ENCODE measurements around the gene CTBP2. TPM values are rescaled to one million over a fixed set of nuclear protein-coding genes. Genes with fewer than 3 reads are reported as not detected.

The CTBP2 gene
- total RNA-seq, 1 experiment from 2014 or later, result 78.7 TPM

DNA sequence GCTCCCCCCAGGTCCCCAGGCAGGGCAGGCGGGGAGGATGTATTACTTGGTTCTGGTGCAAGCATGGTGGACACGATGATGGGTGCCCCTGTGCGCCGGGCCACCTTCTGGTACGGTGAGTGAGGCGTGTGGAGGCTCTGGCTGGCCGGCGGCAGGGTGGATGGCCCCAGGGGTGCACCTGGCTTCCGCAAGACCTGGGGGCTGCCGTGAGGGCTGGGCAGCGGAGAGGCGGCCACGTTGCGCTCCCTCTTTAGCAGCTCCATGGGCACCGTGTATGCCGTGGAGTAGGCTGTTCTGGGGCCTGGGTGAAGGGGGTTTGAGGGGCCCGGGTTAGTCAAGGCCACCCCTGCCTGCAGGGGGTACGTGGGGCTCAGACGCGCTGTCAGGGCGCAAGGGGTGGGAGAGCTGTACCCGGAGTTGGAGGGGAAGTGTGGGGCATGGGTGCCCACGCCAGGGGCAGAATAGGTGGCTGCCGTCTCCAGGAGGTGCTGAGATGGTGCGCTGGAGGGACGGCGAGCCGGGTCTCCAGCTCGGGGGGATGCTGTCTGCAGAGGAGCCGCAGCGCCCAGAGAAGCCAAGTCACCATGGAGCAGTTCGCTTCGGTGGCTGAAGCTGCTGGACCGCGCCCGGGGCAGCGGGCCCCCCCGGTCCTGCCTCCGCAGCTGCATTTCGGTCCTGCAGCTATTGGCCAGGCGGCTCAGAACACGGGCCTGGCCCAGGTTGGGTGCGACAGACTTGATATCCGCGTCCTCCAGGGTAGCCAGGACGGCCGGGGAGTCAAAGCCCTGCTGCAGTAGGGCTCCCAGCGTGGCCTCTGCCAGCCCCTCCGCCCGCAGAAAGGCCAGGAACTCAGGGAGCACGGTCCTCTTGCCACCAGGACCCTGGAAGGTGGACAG is 134.1 kb downstream of the CTBP2 start:
- Mint-ChIP-seq H3K27me3 (ENCODE audit: unreplicated experiment) (no peaks in the 10 kb centered on the region), H3K36me3 (ENCODE audit: insufficient read depth, unreplicated experiment) (peaks cover 43% of the 10 kb centered on the region), H3K27ac (ENCODE audit: unreplicated experiment) (no peak overlapping the region), H3K4me1 (ENCODE audit: low read depth, unreplicated experiment) (peaks cover 14% of the 10 kb centered on the region), H3K4me3 (ENCODE audit: low read depth, unreplicated experiment) (no peak overlapping the region), H3K9me3 (ENCODE audit: low read depth, unreplicated experiment) (no peaks in the 10 kb centered on the region)
- intact Hi-C loops (cut with micrococcal nuclease; ENCODE audit: unreplicated experiment), result no loop called here
- no TSS peak for BruUV-seq (replicated peaks)
- DNase-seq, result no peak
- CTCF ChIA-PET, result no interaction called here
- TF ChIP-seq, protein P1, sequence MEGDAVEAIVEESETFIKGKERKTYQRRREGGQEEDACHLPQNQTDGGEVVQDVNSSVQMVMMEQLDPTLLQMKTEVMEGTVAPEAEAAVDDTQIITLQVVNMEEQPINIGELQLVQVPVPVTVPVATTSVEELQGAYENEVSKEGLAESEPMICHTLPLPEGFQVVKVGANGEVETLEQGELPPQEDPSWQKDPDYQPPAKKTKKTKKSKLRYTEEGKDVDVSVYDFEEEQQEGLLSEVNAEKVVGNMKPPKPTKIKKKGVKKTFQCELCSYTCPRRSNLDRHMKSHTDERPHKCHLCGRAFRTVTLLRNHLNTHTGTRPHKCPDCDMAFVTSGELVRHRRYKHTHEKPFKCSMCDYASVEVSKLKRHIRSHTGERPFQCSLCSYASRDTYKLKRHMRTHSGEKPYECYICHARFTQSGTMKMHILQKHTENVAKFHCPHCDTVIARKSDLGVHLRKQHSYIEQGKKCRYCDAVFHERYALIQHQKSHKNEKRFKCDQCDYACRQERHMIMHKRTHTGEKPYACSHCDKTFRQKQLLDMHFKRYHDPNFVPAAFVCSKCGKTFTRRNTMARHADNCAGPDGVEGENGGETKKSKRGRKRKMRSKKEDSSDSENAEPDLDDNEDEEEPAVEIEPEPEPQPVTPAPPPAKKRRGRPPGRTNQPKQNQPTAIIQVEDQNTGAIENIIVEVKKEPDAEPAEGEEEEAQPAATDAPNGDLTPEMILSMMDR (IDR thresholded peaks at IDR 0.05; ENCODE audit: unreplicated experiment), result no peak

DNA sequence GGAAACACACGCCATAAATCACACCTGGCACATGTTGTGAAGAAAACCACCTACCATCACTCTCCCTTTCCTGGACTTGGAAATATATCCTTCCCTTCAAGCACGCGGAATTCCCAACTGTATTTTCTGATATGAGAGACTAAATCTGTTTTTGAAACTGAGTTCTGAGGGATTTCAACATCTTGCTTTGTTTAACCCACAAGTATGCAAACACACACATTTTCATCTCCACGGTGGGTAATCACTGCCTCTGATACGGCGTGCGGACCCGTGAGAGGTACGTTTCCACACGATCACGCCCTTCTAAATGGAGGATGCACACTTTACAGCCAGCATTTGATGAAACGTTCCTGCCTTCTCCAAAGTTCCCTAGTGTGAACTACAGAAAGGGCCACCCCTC is 135.0 kb downstream of the CTBP2 start:
- H3K4me1 Mint-ChIP-seq (ENCODE audit: low read depth, unreplicated experiment), result peaks cover 13% of the 10 kb centered on the region
- BruUV-seq (replicated peaks), result no TSS peak
- no peak overlapping the region for H3K4me3 Mint-ChIP-seq (ENCODE audit: low read depth, unreplicated experiment)
- no peak for DNase-seq
- no peak overlapping the region for H3K27ac Mint-ChIP-seq (ENCODE audit: unreplicated experiment)
- intact Hi-C loops (cut with micrococcal nuclease; ENCODE audit: unreplicated experiment), result no loop called here
- H3K36me3 Mint-ChIP-seq (ENCODE audit: insufficient read depth, unreplicated experiment), result peaks cover 34% of the 10 kb centered on the region
- CTCF ChIA-PET, result no interaction called here
- TF ChIP-seq, protein P1 (IDR thresholded peaks at IDR 0.05; ENCODE audit: unreplicated experiment), result no peak
- no peaks in the 10 kb centered on the region for H3K27me3 Mint-ChIP-seq (ENCODE audit: unreplicated experiment)
- no peaks in the 10 kb centered on the region for H3K9me3 Mint-ChIP-seq (ENCODE audit: low read depth, unreplicated experiment)

DNA sequence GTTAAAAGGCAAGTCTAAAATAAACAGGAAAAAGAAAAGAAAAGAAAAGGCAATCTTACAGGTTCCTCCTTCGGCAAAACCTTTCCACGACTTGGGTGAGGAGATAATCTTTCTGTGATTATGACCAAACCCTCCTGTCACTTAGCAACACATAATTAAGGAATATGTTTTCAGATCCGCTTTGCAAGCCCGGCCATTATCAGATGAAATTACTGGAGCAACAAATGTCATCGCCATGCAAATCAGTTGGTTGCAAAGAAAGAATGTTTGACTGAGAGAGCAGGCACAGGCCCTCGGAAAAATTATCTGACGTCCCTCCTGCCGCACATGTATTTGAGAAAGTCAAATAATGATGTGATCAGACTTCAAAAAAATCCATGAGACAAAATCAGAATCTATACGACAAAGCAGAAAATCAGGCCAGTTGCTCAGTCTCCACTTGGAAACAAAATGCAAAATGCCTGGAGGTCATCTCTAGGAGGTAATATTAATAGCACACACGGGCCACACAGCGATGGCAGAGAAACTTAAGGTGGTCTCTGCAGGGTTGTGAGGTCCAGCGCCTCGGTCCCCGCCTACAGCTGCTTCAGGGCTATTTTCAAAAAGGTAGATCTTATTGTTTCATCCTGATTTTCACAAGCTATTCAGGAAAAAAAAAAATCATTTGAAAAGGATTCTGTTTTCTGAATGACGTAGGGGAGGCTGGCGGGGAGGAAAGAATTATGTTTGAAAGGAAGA is 135.7 kb downstream of the CTBP2 start:
- no peak overlapping the region for H3K4me3 Mint-ChIP-seq (ENCODE audit: low read depth, unreplicated experiment)
- intact Hi-C loops (cut with micrococcal nuclease; ENCODE audit: unreplicated experiment), result no loop called here
- CTCF ChIA-PET, result no interaction called here
- TF ChIP-seq, protein P1 (IDR thresholded peaks at IDR 0.05; ENCODE audit: unreplicated experiment), result no peak
- DNase-seq, result no peak
- no TSS peak for BruUV-seq (replicated peaks)
- no peak overlapping the region for H3K27ac Mint-ChIP-seq (ENCODE audit: unreplicated experiment)
- H3K36me3 Mint-ChIP-seq (ENCODE audit: insufficient read depth, unreplicated experiment), result peaks cover 27% of the 10 kb centered on the region
- H3K4me1 Mint-ChIP-seq (ENCODE audit: low read depth, unreplicated experiment), result peaks cover 6% of the 10 kb centered on the region
- H3K27me3 Mint-ChIP-seq (ENCODE audit: unreplicated experiment), result no peaks in the 10 kb centered on the region
- no peaks in the 10 kb centered on the region for H3K9me3 Mint-ChIP-seq (ENCODE audit: low read depth, unreplicated experiment)

DNA sequence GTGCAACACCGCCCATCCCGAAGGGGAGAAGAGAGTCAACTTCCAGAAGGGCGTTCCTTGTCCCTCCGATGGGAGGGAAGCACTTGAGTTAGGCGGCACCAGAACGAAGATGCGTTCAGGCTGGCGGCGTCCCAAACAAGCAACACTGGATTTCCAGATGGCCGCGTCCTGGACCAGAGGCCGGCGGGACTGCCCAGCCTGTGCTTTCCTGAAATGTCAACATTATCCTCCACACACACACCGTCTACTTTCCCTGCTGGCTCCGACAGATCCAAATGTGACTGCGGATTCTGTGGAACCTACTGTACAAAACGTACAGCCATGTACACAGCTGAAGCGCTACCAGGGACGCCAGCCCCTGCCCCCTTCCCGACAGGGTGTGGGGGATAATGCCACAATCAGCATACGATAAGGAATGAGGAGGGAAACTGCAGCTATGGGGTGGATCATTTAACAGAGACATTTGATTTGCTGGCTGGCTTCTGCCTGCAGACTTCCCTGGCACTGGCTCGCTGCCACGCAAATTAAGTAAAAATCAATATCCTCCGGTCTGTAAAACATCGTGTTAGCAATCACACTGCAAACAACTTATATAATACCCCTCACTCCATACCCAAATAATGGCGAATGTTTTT is 136.4 kb downstream of the CTBP2 start:
- BruUV-seq (replicated peaks), result no TSS peak
- no peak overlapping the region for H3K4me3 Mint-ChIP-seq (ENCODE audit: low read depth, unreplicated experiment)
- no peaks in the 10 kb centered on the region for H3K27me3 Mint-ChIP-seq (ENCODE audit: unreplicated experiment)
- no peaks in the 10 kb centered on the region for H3K9me3 Mint-ChIP-seq (ENCODE audit: low read depth, unreplicated experiment)
- peaks cover 23% of the 10 kb centered on the region for H3K36me3 Mint-ChIP-seq (ENCODE audit: insufficient read depth, unreplicated experiment)
- TF ChIP-seq, protein P1 (IDR thresholded peaks at IDR 0.05; ENCODE audit: unreplicated experiment), result no peak
- no peaks in the 10 kb centered on the region for H3K4me1 Mint-ChIP-seq (ENCODE audit: low read depth, unreplicated experiment)
- intact Hi-C loops (cut with micrococcal nuclease; ENCODE audit: unreplicated experiment), result no loop called here
- CTCF ChIA-PET, result no interaction called here
- DNase-seq, result no peak
- H3K27ac Mint-ChIP-seq (ENCODE audit: unreplicated experiment), result no peak overlapping the region

Data from Calu3 (cell line).